ENCODE data around the gene INPP5F.

The INPP5F gene

GRCh38 chr10:119737823-119738222 is 12.0 kb downstream of the INPP5F start:
- no peak for DNase-seq (ENCODE audit: low read depth in 2 of 3, low spot score in 1 of 3)

GRCh38 chr10:119738962-119739361 is 13.1 kb downstream of the INPP5F start:
- no peak for DNase-seq (ENCODE audit: low read depth in 2 of 3, low spot score in 1 of 3)

- DNase-seq (ENCODE audit: low read depth in 2 of 3, low spot score in 1 of 3), result no peak
These were observed 14.2 kb downstream of the INPP5F start for GRCh38 chr10:119740096-119740495.

- DNase-seq (ENCODE audit: low read depth in 2 of 3, low spot score in 1 of 3), result no peak
These were observed 17.2 kb downstream of the INPP5F start for GRCh38 chr10:119742947-119743648.

- DNase-seq (ENCODE audit: low read depth in 2 of 3, low spot score in 1 of 3), result no peak
These were observed 22.1 kb downstream of the INPP5F start for GRCh38 chr10:119747940-119748339.

- no peak for DNase-seq (ENCODE audit: low read depth in 2 of 3, low spot score in 1 of 3)
These were observed 23.0 kb downstream of the INPP5F start for GRCh38 chr10:119748871-119749270.

- DNase-seq (ENCODE audit: low read depth in 2 of 3, low spot score in 1 of 3), result no peak
These were observed 23.6 kb downstream of the INPP5F start for GRCh38 chr10:119749455-119749854.

GRCh38 chr10:119750391-119751230 is 24.8 kb downstream of the INPP5F start:
- peak; percentile 24 to 52 (median 36) for DNase-seq (ENCODE audit: low read depth in 2 of 3, low spot score in 1 of 3)

- no peak for DNase-seq (ENCODE audit: low read depth in 2 of 3, low spot score in 1 of 3)
These were observed 27.5 kb downstream of the INPP5F start for GRCh38 chr10:119753309-119753708.

GRCh38 chr10:119754085-119754484 is 28.2 kb downstream of the INPP5F start:
- no peak for DNase-seq (ENCODE audit: low read depth in 2 of 3, low spot score in 1 of 3)

GRCh38 chr10:119754936-119755335 is 29.1 kb downstream of the INPP5F start:
- DNase-seq (ENCODE audit: low read depth in 2 of 3, low spot score in 1 of 3), result no peak

- DNase-seq (ENCODE audit: low read depth in 2 of 3, low spot score in 1 of 3), result no peak
These were observed 29.6 kb downstream of the INPP5F start for GRCh38 chr10:119755446-119755845.

GRCh38 chr10:119758448-119759195 is 32.8 kb downstream of the INPP5F start:
- DNase-seq (ENCODE audit: low read depth in 2 of 3, low spot score in 1 of 3), result no peak

- DNase-seq (ENCODE audit: low read depth in 2 of 3, low spot score in 1 of 3), result no peak
These were observed 34.0 kb downstream of the INPP5F start for GRCh38 chr10:119759832-119760231.

- no peak for DNase-seq (ENCODE audit: low read depth in 2 of 3, low spot score in 1 of 3)
These were observed 35.3 kb downstream of the INPP5F start for GRCh38 chr10:119761106-119761505.

GRCh38 chr10:119762035-119762434 is 36.2 kb downstream of the INPP5F start:
- DNase-seq (ENCODE audit: low read depth in 2 of 3, low spot score in 1 of 3), result no peak

- no peak for DNase-seq (ENCODE audit: low read depth in 2 of 3, low spot score in 1 of 3)
These were observed 37.3 kb downstream of the INPP5F start for GRCh38 chr10:119762805-119763798.

GRCh38 chr10:119768455-119769094 is 42.7 kb downstream of the INPP5F start:
- no peak for DNase-seq (ENCODE audit: low read depth in 2 of 3, low spot score in 1 of 3)

- no peak for DNase-seq (ENCODE audit: low read depth in 2 of 3, low spot score in 1 of 3)
These were observed 44.0 kb downstream of the INPP5F start for GRCh38 chr10:119769886-119770285.

GRCh38 chr10:119770928-119771327 is 45.1 kb downstream of the INPP5F start:
- DNase-seq (ENCODE audit: low read depth in 2 of 3, low spot score in 1 of 3), result no peak
